ENCODE results near the gene ZBTB42. TPM values are rescaled to one million over a fixed set of nuclear protein-coding genes. Genes with fewer than 3 reads are reported as not detected.

Gene ZBTB42
- total RNA-seq, 1 experiment from 2014 or later, result 11.8 TPM

- H3K9me3 Mint-ChIP-seq (ENCODE audit: low read depth, unreplicated experiment), result no peaks in the 10 kb centered on the region
- H3K36me3 Mint-ChIP-seq (ENCODE audit: insufficient read depth, unreplicated experiment), result peaks cover 16% of the 10 kb centered on the region
- no peak for TF ChIP-seq CTCF (IDR thresholded peaks at IDR 0.05; ENCODE audit: unreplicated experiment)
- H3K27ac Mint-ChIP-seq (ENCODE audit: unreplicated experiment), result no peak overlapping the region
- CTCF ChIA-PET, result interaction anchor here (0.6 kb wide), 1 partner anchor 285 kb away, joined by 3 read pairs; no protein-coding TSS in a partner anchor
- no TSS peak for BruUV-seq (replicated peaks)
- DNase-seq, result no peak
- no peak overlapping the region for H3K4me3 Mint-ChIP-seq (ENCODE audit: low read depth, unreplicated experiment)
- intact Hi-C loops (cut with micrococcal nuclease; ENCODE audit: unreplicated experiment), result no loop called here
- H3K4me1 Mint-ChIP-seq (ENCODE audit: low read depth, unreplicated experiment), result no peaks in the 10 kb centered on the region
- no peaks in the 10 kb centered on the region for H3K27me3 Mint-ChIP-seq (ENCODE audit: unreplicated experiment)
Measured at GRCh38 chr14:104777808-104778249, 23.1 kb upstream of the ZBTB42 start.

- no TSS peak for BruUV-seq (replicated peaks)
- peaks cover 18% of the 10 kb centered on the region for H3K36me3 Mint-ChIP-seq (ENCODE audit: insufficient read depth, unreplicated experiment)
- intact Hi-C loops (cut with micrococcal nuclease; ENCODE audit: unreplicated experiment), result no loop called here
- no peaks in the 10 kb centered on the region for H3K27me3 Mint-ChIP-seq (ENCODE audit: unreplicated experiment)
- DNase-seq, result no peak
- H3K4me3 Mint-ChIP-seq (ENCODE audit: low read depth, unreplicated experiment), result no peak overlapping the region
- H3K4me1 Mint-ChIP-seq (ENCODE audit: low read depth, unreplicated experiment), result no peaks in the 10 kb centered on the region
- no peak for TF ChIP-seq CTCF (IDR thresholded peaks at IDR 0.05; ENCODE audit: unreplicated experiment)
- H3K27ac Mint-ChIP-seq (ENCODE audit: unreplicated experiment), result no peak overlapping the region
- H3K9me3 Mint-ChIP-seq (ENCODE audit: low read depth, unreplicated experiment), result no peaks in the 10 kb centered on the region
- CTCF ChIA-PET, result no interaction called here
Measured at GRCh38 chr14:104778694-104779331, 22.1 kb upstream of the ZBTB42 start.

- BruUV-seq (replicated peaks), result no TSS peak
- no peak for TF ChIP-seq CTCF (IDR thresholded peaks at IDR 0.05; ENCODE audit: unreplicated experiment)
- no peak overlapping the region for H3K4me3 Mint-ChIP-seq (ENCODE audit: low read depth, unreplicated experiment)
- peaks cover 14% of the 10 kb centered on the region for H3K36me3 Mint-ChIP-seq (ENCODE audit: insufficient read depth, unreplicated experiment)
- no peaks in the 10 kb centered on the region for H3K27me3 Mint-ChIP-seq (ENCODE audit: unreplicated experiment)
- DNase-seq, result no peak
- no peak overlapping the region for H3K27ac Mint-ChIP-seq (ENCODE audit: unreplicated experiment)
- no peaks in the 10 kb centered on the region for H3K4me1 Mint-ChIP-seq (ENCODE audit: low read depth, unreplicated experiment)
- CTCF ChIA-PET, result no interaction called here
- H3K9me3 Mint-ChIP-seq (ENCODE audit: low read depth, unreplicated experiment), result no peaks in the 10 kb centered on the region
- intact Hi-C loops (cut with micrococcal nuclease; ENCODE audit: unreplicated experiment), result no loop called here
Measured at GRCh38 chr14:104779776-104780512, 21.0 kb upstream of the ZBTB42 start.

GRCh38 chr14:104780513-104781030 is 20.3 kb upstream of the ZBTB42 start:
- no peaks in the 10 kb centered on the region for H3K9me3 Mint-ChIP-seq (ENCODE audit: low read depth, unreplicated experiment)
- CTCF ChIA-PET, result no interaction called here
- no peak overlapping the region for H3K27ac Mint-ChIP-seq (ENCODE audit: unreplicated experiment)
- H3K36me3 Mint-ChIP-seq (ENCODE audit: insufficient read depth, unreplicated experiment), result peaks cover 14% of the 10 kb centered on the region
- no peak for DNase-seq
- intact Hi-C loops (cut with micrococcal nuclease; ENCODE audit: unreplicated experiment), result no loop called here
- H3K4me3 Mint-ChIP-seq (ENCODE audit: low read depth, unreplicated experiment), result no peak overlapping the region
- no TSS peak for BruUV-seq (replicated peaks)
- TF ChIP-seq CTCF (IDR thresholded peaks at IDR 0.05; ENCODE audit: unreplicated experiment), result no peak
- H3K4me1 Mint-ChIP-seq (ENCODE audit: low read depth, unreplicated experiment), result no peaks in the 10 kb centered on the region
- H3K27me3 Mint-ChIP-seq (ENCODE audit: unreplicated experiment), result no peaks in the 10 kb centered on the region

Data from Calu3 (cell line).